ENCODE data around the gene C1R.

Gene C1R

GRCh38 chr12:7091660-7092228 is 501 bp downstream of the C1R start:
- peak overlapping the region; percentile 97; the same call in 1 of the 2 replicates for H2AFZ ChIP-seq (ENCODE audit: low read depth)

GRCh38 chr12:7091171-7091570 is 1.1 kb downstream of the C1R start:
- H3K4me2 ChIP-seq, result no peak overlapping the region

More at GRCh38 chr12:7091660-7092228, 501 bp downstream of the C1R start:
- H3K27ac ChIP-seq, result no peak overlapping the region
- H3K4me1 ChIP-seq (ENCODE audit: low read depth, poor library complexity, severe bottlenecking), result peaks cover 8% of the 10 kb centered on the region
- no peaks in the 10 kb centered on the region for H3K36me3 ChIP-seq (ENCODE audit: insufficient read depth)
- H4K20me1 ChIP-seq (ENCODE audit: insufficient read depth), result no peaks in the 10 kb centered on the region
- H3K4me2 ChIP-seq, result peak overlapping the region; percentile 77
- no peaks in the 10 kb centered on the region for H3K79me2 ChIP-seq (ENCODE audit: insufficient read depth, low read depth)
- no peak overlapping the region for H3K4me3 ChIP-seq (IDR thresholded peaks at IDR 0.05; ENCODE audit: insufficient read depth, low read depth, low read length)
- peak overlapping the region; percentile 54; the same call in 1 of the 2 replicates for H3K9ac ChIP-seq
- no peaks in the 10 kb centered on the region for H3K27me3 ChIP-seq (ENCODE audit: insufficient read depth, low read depth)
- TF ChIP-seq, protein P1, sequence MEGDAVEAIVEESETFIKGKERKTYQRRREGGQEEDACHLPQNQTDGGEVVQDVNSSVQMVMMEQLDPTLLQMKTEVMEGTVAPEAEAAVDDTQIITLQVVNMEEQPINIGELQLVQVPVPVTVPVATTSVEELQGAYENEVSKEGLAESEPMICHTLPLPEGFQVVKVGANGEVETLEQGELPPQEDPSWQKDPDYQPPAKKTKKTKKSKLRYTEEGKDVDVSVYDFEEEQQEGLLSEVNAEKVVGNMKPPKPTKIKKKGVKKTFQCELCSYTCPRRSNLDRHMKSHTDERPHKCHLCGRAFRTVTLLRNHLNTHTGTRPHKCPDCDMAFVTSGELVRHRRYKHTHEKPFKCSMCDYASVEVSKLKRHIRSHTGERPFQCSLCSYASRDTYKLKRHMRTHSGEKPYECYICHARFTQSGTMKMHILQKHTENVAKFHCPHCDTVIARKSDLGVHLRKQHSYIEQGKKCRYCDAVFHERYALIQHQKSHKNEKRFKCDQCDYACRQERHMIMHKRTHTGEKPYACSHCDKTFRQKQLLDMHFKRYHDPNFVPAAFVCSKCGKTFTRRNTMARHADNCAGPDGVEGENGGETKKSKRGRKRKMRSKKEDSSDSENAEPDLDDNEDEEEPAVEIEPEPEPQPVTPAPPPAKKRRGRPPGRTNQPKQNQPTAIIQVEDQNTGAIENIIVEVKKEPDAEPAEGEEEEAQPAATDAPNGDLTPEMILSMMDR (conservative IDR thresholded peaks at IDR 0.05; ENCODE audit: low read depth, low read length), result no peak

GRCh38 chr12:7090222-7090998 is 1.8 kb downstream of the C1R start:
- Histone ChIP-seq H3K27me3 (ENCODE audit: insufficient read depth, low read depth) (no peaks in the 10 kb centered on the region), H3K4me1 (ENCODE audit: low read depth, poor library complexity, severe bottlenecking) (peaks cover 8% of the 10 kb centered on the region), H3K4me2 (no peak overlapping the region), H3K27ac (no peak overlapping the region), H3K4me3 (IDR thresholded peaks at IDR 0.05; ENCODE audit: insufficient read depth, low read depth, low read length) (no peak overlapping the region), H3K79me2 (ENCODE audit: insufficient read depth, low read depth) (no peaks in the 10 kb centered on the region), H4K20me1 (ENCODE audit: insufficient read depth) (no peaks in the 10 kb centered on the region), H2AFZ (ENCODE audit: low read depth) (no peak overlapping the region), H3K9ac (no peak overlapping the region), H3K36me3 (ENCODE audit: insufficient read depth) (no peaks in the 10 kb centered on the region)
- TF ChIP-seq, protein P1 (conservative IDR thresholded peaks at IDR 0.05; ENCODE audit: low read depth, low read length), result no peak

More at GRCh38 chr12:7091171-7091570, 1.1 kb downstream of the C1R start:
- no peak overlapping the region for H2AFZ ChIP-seq (ENCODE audit: low read depth)
- TF ChIP-seq, protein P1 (conservative IDR thresholded peaks at IDR 0.05; ENCODE audit: low read depth, low read length), result no peak
- no peak overlapping the region for H3K27ac ChIP-seq
- no peak overlapping the region for H3K4me3 ChIP-seq (IDR thresholded peaks at IDR 0.05; ENCODE audit: insufficient read depth, low read depth, low read length)
- no peak overlapping the region for H3K9ac ChIP-seq
- H3K79me2 ChIP-seq (ENCODE audit: insufficient read depth, low read depth), result no peaks in the 10 kb centered on the region
- H4K20me1 ChIP-seq (ENCODE audit: insufficient read depth), result no peaks in the 10 kb centered on the region
- no peaks in the 10 kb centered on the region for H3K36me3 ChIP-seq (ENCODE audit: insufficient read depth)
- no peaks in the 10 kb centered on the region for H3K27me3 ChIP-seq (ENCODE audit: insufficient read depth, low read depth)
- peaks cover 8% of the 10 kb centered on the region for H3K4me1 ChIP-seq (ENCODE audit: low read depth, poor library complexity, severe bottlenecking)

- H3K36me3 ChIP-seq (ENCODE audit: insufficient read depth), result no peaks in the 10 kb centered on the region
- no peaks in the 10 kb centered on the region for H3K79me2 ChIP-seq (ENCODE audit: insufficient read depth, low read depth)
- peaks cover 8% of the 10 kb centered on the region for H3K4me1 ChIP-seq (ENCODE audit: low read depth, poor library complexity, severe bottlenecking)
- no peak overlapping the region for H3K27ac ChIP-seq
- no peak overlapping the region for H2AFZ ChIP-seq (ENCODE audit: low read depth)
- no peaks in the 10 kb centered on the region for H4K20me1 ChIP-seq (ENCODE audit: insufficient read depth)
- TF ChIP-seq, protein P1 (conservative IDR thresholded peaks at IDR 0.05; ENCODE audit: low read depth, low read length), result no peak
- no peak overlapping the region for H3K4me3 ChIP-seq (IDR thresholded peaks at IDR 0.05; ENCODE audit: insufficient read depth, low read depth, low read length)
- no peak overlapping the region for H3K9ac ChIP-seq
- no peaks in the 10 kb centered on the region for H3K27me3 ChIP-seq (ENCODE audit: insufficient read depth, low read depth)
- no peak overlapping the region for H3K4me2 ChIP-seq
These were observed 2.9 kb downstream of the C1R start for GRCh38 chr12:7089196-7089871.

All from KMS-11 (cell line).